ENCODE measurements around the gene ANKRD6. TPM values are rescaled to one million over a fixed set of nuclear protein-coding genes. Genes with fewer than 3 reads are reported as not detected.

ANKRD6 gene
- total RNA-seq, 2 donors from 2014 or later: 9.1 to 13.7 TPM

DNA sequence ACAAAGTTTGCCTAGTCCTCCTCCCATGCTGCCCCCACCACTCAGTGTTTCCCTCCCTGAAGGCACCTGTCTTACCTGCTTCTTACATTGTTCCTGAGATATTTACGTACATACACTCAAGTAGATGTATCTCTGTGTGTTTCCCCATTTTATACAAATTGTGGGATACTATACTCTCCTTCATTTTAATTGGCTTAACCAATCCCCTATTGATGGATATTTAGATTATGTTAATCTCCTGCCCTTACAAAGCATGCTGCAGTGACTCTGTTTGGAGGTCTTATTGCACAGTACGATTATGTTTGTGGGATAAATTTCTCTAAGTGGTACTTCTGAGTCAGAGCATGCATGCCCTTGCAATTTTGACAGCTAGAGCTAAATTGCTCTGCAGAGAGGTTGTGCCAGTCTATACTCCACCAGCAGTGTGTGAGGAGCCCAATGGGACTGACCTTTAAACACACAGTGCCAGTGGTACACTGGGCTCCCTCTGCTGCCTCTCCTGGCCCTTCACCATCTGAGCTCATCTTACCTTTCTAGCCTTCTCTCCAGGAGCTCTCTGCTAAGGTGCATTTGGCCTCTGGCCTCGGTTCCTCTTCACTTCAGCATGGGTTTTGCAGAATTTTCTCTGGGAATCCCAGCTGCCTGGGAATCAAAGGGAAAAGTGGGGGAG, 148.2 kb downstream of the ANKRD6 start:
- ATAC-seq (no peak), DNase-seq (no peak)
- intact Hi-C loops (cut with DNase I): no loop called here

DNA sequence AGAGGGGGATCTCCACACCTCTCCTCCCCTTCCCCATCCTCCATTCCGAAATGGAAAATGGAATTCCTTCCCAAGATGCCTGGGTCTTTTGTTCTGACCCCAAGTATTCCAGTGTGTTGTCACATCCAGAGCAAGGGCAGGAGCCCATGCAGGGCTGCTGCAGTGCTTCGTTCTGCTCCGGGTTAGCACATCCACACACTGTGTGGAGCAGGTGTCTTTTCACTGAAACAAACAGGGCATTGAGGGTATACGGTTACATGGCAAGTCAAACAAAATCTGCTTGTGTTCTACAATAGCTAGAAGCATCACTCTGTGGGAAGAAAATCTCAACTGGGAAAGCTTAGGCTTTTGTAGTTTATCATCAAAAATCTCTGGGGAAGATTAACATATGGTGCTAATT, 148.7 kb downstream of the ANKRD6 start:
- intact Hi-C loops (cut with DNase I): no loop called here
- ATAC-seq (no peak), DNase-seq (no peak)

DNA sequence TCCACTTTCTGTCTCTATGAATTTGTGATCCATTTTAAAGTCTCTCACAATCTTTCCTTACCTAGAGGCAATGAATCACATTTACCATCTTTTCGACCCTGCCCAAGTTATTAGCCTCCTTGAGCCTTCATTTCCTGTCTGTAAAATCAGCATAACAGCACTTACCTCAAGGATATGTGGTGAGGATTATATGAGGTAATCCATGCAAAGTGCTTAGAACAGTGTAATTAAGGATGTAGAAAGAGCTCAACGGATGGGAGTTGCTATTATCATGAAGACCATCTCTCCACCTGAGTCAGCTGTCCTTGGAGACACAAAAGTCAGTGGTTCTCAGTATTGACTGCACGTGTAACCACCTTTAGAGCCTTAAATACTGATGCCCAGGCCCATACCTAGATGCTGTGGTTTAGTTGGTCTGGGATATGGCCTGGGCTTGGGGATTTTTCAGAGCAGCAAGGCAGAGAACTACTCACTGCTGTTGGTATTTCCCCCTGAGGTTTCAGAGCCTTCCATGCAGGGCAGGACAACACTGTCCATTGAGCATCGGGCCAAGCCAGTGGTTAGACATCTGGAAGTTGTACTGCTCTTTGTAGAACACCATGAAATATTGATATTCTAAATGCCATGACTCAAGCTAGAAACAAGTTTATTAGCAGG, 149.8 kb downstream of the ANKRD6 start:
- ATAC-seq (no peak), DNase-seq (no peak)
- intact Hi-C loops (cut with DNase I): no loop called here

DNA sequence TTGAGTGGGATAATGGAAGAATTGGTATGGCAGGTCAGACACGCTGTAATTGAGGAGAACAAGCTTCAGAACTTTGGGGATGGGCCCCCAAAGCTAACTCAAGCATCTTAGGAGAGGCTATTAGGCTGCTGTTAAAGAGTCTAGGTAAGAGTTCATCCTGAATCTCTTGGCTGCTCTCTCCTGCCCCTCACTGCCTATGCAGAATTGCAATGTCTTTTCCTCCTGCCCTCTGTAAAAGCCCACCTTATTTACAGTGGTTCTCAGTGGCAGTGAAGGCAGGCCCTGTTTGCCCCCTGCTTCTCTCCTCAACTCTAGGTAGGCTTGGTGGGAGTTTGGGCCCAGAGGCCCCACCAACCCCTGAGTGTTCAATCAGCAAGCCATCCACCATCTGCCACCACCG, 150.6 kb downstream of the ANKRD6 start:
- ATAC-seq (no peak), DNase-seq (no peak)
- intact Hi-C loops (cut with DNase I): no loop called here

DNA sequence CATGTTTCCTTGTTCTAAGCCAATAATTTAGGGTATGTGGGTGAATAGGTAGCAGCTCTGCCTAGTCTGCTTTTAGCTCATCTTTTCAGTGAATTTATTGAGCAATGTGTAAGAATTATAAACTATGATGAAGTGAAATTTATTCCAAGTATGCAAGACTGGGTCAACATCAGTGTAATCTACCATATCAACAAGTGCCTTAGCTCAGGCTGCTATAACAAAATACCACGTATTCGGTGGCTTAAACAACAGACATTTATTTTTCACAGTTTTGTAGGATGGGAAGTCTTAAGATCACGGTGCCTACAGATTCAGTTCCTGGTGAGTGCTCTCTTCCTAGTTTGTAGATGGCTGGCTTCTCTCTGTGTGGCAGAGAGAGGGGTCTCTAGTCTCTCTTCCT, 151.6 kb downstream of the ANKRD6 start:
- no peak for DNase-seq
- ATAC-seq: no peak
- intact Hi-C loops (cut with DNase I): no loop called here

DNA sequence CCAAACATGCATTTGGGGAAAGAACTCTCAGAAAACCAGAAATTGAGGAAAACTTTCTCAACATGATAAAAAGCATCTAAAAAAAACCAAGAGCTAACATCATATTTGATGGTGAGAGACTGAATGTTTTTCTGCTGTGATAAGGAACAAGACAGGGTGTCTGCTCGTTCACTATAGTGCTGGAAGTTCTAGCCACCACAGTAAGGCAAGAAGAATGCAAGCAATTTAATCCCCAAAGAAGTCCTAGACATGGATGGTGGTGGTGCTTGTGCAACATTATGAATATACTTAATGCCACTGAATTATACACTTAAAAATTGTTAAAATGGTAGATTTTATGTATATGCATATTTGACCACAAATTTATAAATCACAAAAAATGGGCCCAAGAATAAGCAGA, 152.2 kb downstream of the ANKRD6 start:
- intact Hi-C loops (cut with DNase I): no loop called here
- DNase-seq (no peak), ATAC-seq (no peak)

DNA sequence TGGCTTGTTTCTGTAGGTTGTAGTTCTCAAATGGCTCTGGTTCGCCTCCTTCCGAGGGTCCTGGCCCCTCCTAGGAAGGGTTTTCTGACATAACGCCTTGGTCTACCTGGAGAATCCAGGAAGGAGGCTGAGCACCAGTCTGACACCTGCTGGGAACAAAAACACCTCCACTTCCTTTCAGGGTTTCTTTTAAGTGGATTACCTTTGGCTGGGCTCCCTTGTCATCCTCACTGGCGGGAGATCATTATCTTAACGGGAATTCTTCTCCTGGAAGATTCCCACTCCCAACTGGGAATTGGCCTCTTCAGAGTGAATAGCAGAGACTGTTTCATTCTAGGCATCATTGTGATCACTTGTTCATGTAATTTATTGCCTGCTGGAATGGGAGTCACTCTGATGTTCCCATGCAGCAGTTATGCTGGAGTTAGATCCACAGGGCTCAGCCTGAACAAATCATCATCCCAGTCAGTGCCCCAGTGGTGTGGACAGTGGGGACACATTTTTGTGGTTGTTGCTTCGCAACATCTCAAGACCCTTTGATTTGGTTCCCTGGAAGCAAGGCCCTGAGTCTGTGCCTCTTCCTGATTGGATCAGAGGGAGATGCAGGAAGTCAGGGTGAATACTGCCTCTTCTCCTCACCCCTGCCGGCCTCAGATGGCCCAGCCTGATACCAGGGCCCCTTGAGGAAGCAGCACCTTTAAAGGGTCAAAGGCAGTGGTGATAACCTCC, 156.5 kb downstream of the ANKRD6 start:
- ATAC-seq (no peak), DNase-seq (no peak)
- intact Hi-C loops (cut with DNase I): no loop called here

DNA sequence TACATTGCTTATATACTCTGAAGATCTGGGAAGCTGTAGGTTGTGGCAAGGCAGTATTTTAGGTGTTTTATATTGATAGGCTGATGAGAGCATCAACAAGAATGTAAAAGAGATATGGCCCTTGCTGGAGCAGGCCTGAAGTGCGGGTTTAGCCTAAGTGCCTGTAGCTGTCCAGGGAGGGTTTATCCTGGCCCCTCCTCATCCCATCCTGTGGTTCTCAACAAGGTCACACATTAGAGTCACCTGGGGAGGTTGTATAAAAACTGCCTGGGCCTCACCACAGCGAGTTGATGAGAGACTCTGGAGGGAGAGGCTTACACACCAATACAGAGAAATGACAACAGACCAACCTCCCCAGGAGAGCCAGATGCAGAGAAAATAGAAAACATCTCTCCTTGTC, 157.2 kb downstream of the ANKRD6 start:
- intact Hi-C loops (cut with DNase I): no loop called here
- ATAC-seq: no peak
- no peak for DNase-seq

DNA sequence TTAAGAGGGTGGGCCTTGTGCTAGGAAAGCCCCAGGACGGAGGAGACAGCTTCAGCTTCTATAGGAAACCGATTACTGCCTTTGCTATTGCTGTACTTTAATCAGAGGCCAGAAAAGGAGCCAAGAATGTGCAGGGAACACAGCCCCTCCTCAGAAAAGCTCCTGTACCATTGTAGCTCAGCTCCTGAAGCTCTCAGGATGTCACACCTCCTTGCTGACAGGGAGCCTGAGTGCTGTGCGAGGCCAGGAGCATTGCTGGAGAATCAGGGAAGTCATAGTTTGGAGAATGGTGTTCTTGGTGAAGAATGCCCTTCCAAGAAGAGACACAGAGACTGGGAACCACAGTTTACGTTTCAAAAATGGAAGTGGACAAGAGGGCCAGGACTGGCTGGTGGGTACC, 158.8 kb downstream of the ANKRD6 start:
- DNase-seq (no peak), ATAC-seq (no peak)
- intact Hi-C loops (cut with DNase I): no loop called here

DNA sequence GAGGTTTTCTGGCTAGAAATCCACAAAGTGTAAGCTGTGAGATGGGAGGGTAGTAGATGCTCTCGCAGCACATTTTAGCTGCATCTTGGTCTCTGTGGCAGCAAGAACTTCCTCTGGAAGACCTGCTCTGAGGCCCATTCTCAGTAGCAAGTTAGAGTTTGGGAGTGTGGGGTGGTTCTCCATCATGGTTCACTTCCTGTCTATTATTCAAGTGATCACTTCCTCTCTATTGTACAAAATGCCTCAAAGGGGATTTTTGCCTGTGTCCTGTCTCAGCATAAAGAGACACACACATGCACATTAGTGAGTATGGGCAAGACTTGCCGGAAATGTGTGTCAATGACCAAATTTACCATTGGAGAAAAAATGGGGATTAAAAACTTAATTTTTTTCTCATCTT, 163.1 kb downstream of the ANKRD6 start:
- intact Hi-C loops (cut with DNase I): no loop called here
- ATAC-seq: no peak
- DNase-seq: no peak

DNA sequence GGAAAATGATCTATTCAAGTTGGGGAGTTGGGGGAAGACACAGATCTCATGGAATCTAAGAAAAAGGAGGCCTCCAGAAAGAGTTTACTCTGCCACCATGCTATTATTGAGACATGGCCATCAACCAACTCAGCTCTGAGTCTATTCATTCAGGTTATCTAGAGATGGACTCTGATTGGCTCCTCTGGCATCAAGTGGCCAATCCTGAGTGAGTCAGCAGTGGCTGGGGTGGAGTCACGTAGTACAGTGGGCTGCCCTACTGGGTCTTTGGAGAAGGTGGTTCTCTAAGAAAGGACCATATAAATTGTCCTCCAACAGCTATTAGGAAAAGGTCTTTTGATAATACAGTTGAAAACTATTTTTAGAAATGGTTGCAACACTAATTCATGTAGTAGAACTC, 163.5 kb downstream of the ANKRD6 start:
- ATAC-seq (peak in 1 of 2 donors; percentile 36), DNase-seq (no peak)
- intact Hi-C loops (cut with DNase I): no loop called here

DNA sequence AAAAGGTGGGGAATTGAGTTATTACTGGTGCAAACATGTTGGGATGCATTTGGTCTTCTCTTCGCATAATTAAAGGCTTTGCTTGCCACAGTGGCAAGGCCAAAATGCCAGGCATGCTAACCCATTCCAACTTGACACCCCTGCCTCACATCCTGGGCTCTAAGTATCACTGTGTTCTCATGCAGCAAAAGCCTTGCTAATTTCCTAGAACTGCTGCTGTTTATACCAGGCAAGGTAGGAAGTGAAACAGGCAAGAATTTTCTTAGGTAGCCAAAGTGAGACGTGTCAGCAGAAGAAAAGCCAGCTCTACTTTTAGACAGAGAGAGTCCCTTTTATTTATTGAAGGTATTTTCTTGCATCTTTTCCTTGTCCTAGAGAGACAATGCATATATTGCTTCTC, 164.4 kb downstream of the ANKRD6 start:
- DNase-seq: no peak

DNA sequence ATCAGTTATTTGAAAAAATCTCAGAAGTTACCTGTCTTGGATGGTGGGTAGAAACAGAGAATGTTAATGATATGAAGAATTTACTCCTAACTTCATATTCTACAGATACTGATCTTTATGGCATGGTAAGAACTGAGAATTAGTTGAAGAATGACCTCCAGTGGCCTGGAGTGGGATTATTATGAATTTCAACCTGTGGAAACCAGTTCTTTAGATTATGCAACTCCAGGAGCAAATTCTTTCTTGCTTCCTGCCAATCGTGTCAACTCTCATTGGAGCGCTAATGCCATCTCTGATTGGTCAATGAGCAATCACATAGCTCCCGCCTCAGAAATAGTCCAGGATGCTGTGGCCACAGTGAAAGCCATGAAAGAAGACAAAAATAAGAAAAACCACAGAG, 165.0 kb downstream of the ANKRD6 start:
- DNase-seq (no peak), ATAC-seq (peak in 1 of 2 donors; percentile 42)
- intact Hi-C loops (cut with DNase I): no loop called here

More for the DNA sequence above, 164.4 kb downstream of the ANKRD6 start:
- no peak for ATAC-seq
- intact Hi-C loops (cut with DNase I): no loop called here

DNA sequence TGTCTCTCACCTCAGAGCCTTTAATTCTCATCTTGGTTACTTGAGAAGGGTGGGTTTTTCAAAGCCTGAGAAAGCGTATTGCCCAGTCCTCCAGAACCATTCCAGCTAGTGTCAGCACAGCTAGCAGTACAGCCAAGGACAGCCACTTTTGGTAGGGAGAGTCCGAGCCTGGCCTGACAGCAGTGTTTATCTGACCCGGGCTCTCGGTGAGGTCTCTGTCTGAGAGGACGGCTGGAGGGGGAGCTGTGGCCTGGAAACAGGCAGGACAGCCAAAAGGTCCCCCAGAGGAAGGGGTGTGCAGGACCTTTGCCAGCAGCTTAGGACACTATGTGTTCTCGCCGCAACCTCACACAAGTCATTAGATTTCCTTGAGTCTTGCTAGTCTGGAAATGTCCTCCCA, 166.8 kb downstream of the ANKRD6 start:
- ATAC-seq: peak; percentile 58 to 82
- no peak for DNase-seq
- intact Hi-C loops (cut with DNase I): no loop called here

DNA sequence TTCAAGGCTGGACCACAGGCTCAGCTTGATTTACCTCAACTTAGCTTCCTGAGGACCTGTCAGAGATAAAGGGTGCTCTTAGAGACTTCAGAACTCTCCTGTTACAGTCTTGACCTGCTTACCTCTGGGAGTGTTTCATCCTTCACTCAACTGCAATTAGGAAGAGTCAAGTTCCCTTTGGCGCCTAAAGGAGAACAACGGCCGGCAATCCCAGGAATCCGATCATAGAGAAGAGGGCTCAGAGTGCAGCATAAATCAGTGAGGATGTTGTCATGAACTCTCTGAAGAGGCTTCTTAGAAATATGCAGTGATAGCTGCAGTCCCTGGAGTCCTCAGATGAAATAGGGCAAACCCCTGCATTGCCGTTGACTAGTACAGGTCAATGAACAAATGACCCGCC, 169.2 kb downstream of the ANKRD6 start:
- intact Hi-C loops (cut with DNase I): no loop called here
- no peak for DNase-seq
- ATAC-seq: no peak

DNA sequence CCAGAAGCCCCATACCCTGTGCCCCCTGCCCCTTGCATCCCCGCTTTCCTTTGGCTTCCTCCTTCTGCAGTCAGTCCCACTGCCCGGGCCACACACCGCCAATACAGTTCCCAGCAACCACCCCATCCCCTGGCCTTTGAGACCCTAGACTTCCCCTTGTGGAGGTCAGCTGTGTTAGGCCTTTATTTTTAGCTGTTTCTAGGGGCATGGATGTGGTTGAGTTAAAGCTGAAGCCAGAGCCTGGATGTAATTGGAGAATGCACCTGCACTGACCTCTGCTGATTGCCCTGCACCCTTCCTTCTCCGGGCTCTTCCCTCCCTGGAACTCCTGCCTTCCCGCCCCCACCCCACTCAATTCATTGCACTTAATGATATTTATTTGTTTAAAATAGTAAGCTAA, 171.7 kb downstream of the ANKRD6 start:
- intact Hi-C loops (cut with DNase I): loop anchor here in 1 of 2 donors (5.0 kb wide), 1 partner anchor 172 kb away; the partner anchor contains the start of gene ANKRD6
- no peak for ATAC-seq
- DNase-seq: no peak

DNA sequence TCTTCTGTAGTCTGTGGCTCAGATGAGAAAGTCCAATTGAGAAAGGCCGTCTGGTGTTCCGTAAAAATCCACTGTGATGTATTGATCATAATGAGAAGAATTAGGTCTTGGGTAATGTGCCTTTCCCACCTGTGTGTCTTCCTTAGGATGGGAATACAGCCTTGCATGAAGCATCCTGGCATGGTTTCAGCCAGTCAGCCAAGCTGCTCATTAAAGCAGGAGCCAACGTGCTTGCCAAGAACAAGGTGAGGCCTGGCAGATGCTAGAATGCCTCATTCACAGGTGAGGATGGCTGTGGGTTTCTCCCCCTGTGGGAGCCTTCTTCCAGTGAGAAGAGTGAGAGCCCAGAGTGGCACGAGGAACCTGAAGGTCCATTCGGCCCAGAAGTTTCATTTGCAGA, 172.9 kb downstream of the ANKRD6 start:
- DNase-seq (no peak), ATAC-seq (no peak)
- intact Hi-C loops (cut with DNase I): loop anchor here in 1 of 2 donors (5.0 kb wide), 1 partner anchor 174 kb away; the partner anchor contains the start of gene ANKRD6

DNA sequence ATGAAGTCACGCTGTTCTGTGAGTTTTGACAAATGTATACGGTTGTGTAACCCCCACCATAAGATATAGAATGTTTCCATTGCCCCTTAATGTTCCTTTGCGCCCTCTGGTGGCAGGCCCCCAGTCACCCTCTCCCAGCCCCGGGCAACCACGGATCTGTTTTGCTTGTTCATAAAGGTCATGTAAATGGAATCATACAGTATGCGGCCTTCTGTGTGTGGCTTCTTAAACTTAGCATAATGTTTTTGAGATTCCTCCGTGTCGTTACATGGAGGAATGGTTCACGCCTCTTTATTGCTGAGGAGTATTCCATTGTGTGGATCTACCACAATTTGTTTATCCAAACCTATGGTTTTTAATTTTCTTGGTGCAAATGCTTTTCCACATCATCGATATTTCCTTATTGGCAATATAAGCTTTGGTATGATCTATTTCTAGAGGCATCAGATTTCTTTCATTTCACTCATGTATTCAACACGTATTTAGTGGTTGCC, 177.2 kb downstream of the ANKRD6 start:
- peak; percentile 71 for DNase-seq
- ATAC-seq: peak; percentile 41 to 81
- intact Hi-C loops (cut with DNase I): loop anchor here in 1 of 2 donors (1.0 kb wide), 1 partner anchor 178 kb away; no protein-coding TSS in a partner anchor

DNA sequence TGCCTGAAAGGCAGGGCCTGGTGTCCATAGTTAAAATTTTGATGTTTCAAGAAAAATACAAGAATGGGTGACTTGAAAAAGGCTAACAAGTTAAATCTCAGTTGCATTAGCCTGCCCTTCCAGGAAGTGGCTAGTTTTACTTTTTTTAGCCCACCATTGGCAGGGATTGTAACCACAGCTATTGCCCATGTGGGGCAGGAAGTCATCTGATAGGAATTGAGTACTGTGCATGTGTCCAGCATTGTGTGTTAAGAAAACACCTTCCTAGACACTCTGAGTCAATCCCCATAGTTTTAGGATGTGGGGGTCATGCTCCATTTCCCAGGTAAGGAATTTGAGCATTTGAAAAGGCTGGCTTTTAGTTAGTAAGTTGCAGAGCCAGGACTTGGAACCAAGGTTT, 178.7 kb downstream of the ANKRD6 start:
- intact Hi-C loops (cut with DNase I): no loop called here
- DNase-seq (no peak), ATAC-seq (no peak)

DNA sequence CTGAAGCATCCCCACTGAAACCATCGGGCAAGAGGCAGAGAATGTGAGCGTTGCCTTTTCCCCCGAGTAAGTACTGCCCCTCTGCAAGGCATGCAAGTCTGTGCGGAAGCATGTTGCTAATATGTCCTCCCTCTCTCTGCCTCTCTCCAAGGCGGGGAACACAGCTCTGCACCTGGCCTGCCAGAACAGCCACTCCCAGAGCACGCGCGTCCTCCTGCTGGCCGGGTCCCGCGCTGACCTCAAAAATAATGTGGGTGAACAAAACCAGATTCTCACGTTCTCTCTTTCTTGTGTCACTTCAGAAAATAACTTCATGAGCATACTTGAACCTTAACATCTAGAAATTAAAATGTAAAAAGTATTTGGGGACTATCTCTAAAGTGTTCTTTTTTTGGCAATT, 179.2 kb downstream of the ANKRD6 start:
- intact Hi-C loops (cut with DNase I): no loop called here
- DNase-seq (no peak), ATAC-seq (no peak)

All from left cardiac atrium (tissue), 4 donors.